WTC11 (cell line): Measurements from ENCODE around the gene DISP3. TPM values are rescaled to one million over a fixed set of nuclear protein-coding genes. Genes with fewer than 3 reads are reported as not detected.

Experiments used
- ATAC-seq: fragments of 200-7000 bp; cut with Tn5 transposase; 2 replicates; pipeline ENCODE4 v1.10.0; 2021; ENCODE audit warnings: mild to moderate bottlenecking, moderate library complexity
- CTCF ChIA-PET: fragments of 300-600 bp; sonication (Branson Sonifier 250); formaldehyde crosslinking; loops from one replicate; lab custom pipeline; 2021; ENCODE audit warnings: antibody characterized with exemption; lab: Charles Lee
- POLR2A ChIA-PET: fragments of 350-600 bp; sonication (Branson Sonifier 250); formaldehyde crosslinking; loops from one replicate; lab custom pipeline; 2021; ENCODE audit warnings: antibody characterized with exemption; lab: Charles Lee
- DNase-seq: peaks from one replicate; pipeline ENCODE4 v3.0.0; 2021; ENCODE audit warnings: low spot score
- H3K27ac Mint-ChIP-seq: 2 replicates; pipeline ENCODE4 v1.8.0; 2021; ENCODE audit warnings: mixed read lengths
- H3K27me3 Mint-ChIP-seq: 2 replicates; pipeline ENCODE4 v1.8.0; 2021; ENCODE audit warnings: low read depth, mild to moderate bottlenecking, moderate library complexity, mixed read lengths
- H3K36me3 Mint-ChIP-seq: 2 replicates; pipeline ENCODE4 v1.8.0; 2021; ENCODE audit warnings: mixed read lengths
- H3K4me1 Mint-ChIP-seq: 2 replicates; pipeline ENCODE4 v1.8.0; 2022; ENCODE audit warnings: mixed read lengths
- H3K4me3 Mint-ChIP-seq: 2 replicates; pipeline ENCODE4 v1.8.0; 2021; ENCODE audit warnings: mild to moderate bottlenecking, moderate library complexity, mixed read lengths
- H3K9me3 Mint-ChIP-seq: 2 replicates; pipeline ENCODE4 v1.8.0; 2021; ENCODE audit warnings: mixed read lengths
- ATF2 ChIP-seq: sonication (generic); formaldehyde crosslinking; IDR thresholded peaks from 2 replicates; pipeline ENCODE4 v1.8.1; 2022; ENCODE audit warnings: low read depth, missing genetic modification reagents, borderline replicate concordance
- CREM ChIP-seq: sonication (generic); formaldehyde crosslinking; IDR thresholded peaks from 2 replicates; pipeline ENCODE4 v1.8.1; 2022; ENCODE audit warnings: mild to moderate bottlenecking, missing genetic modification reagents, moderate library complexity
- ELF4 ChIP-seq: sonication (generic); formaldehyde crosslinking; IDR thresholded peaks from 2 replicates; pipeline ENCODE4 v1.8.1; 2022; ENCODE audit warnings: low read depth, mild to moderate bottlenecking, moderate library complexity, missing genetic modification reagents
- HMGXB4 ChIP-seq: sonication (generic); formaldehyde crosslinking; IDR thresholded peaks from 2 replicates; pipeline ENCODE4 v1.8.1; 2023; ENCODE audit warnings: mild to moderate bottlenecking, moderate library complexity, missing genetic modification reagents
- JUN ChIP-seq: sonication (generic); formaldehyde crosslinking; IDR thresholded peaks from 2 replicates; pipeline ENCODE4 v1.8.0; 2023; ENCODE audit warnings: mild to moderate bottlenecking, missing genetic modification reagents
- KAT7 ChIP-seq: sonication (generic); formaldehyde crosslinking; IDR thresholded peaks from 2 replicates; pipeline ENCODE4 v1.8.1; 2023; ENCODE audit warnings: missing genetic modification reagents, mild to moderate bottlenecking, borderline replicate concordance
- MAX ChIP-seq: sonication (generic); formaldehyde crosslinking; IDR thresholded peaks from 2 replicates; pipeline ENCODE4 v1.8.0; 2022; ENCODE audit warnings: mild to moderate bottlenecking, missing genetic modification reagents
- MYBL2 ChIP-seq: sonication (generic); formaldehyde crosslinking; IDR thresholded peaks from 2 replicates; pipeline ENCODE4 v1.8.1; 2023; ENCODE audit warnings: mild to moderate bottlenecking, moderate library complexity, missing genetic modification reagents
- SMAD3 ChIP-seq: sonication (generic); formaldehyde crosslinking; IDR thresholded peaks from 2 replicates; pipeline ENCODE4 v1.8.0; 2022; ENCODE audit warnings: missing genetic modification reagents, mild to moderate bottlenecking, borderline replicate concordance
- SP1 ChIP-seq: sonication (generic); formaldehyde crosslinking; conservative IDR thresholded peaks from 2 replicates; pipeline ENCODE4 v1.8.1; 2022; ENCODE audit warnings: missing genetic modification reagents
- STAT6 ChIP-seq: sonication (generic); formaldehyde crosslinking; conservative IDR thresholded peaks from 2 replicates; pipeline ENCODE4 v1.8.1; 2023; ENCODE audit warnings: mild to moderate bottlenecking, low read depth, missing genetic modification reagents, moderate library complexity
- TEAD1 ChIP-seq: sonication (generic); formaldehyde crosslinking; IDR thresholded peaks from 2 replicates; pipeline ENCODE4 v1.8.0; 2022; ENCODE audit warnings: mild to moderate bottlenecking, missing genetic modification reagents
- TP53 ChIP-seq: sonication (generic); formaldehyde crosslinking; IDR thresholded peaks from 2 replicates; pipeline ENCODE4 v1.8.1; 2023; ENCODE audit warnings: mild to moderate bottlenecking, missing genetic modification reagents
- USF1 ChIP-seq: sonication (generic); formaldehyde crosslinking; IDR thresholded peaks from 2 replicates; pipeline ENCODE4 v1.8.0; 2022; ENCODE audit warnings: mild to moderate bottlenecking, missing genetic modification reagents
- ZBTB43 ChIP-seq: sonication (generic); formaldehyde crosslinking; IDR thresholded peaks from 2 replicates; pipeline ENCODE4 v1.8.1; 2023; ENCODE audit warnings: mild to moderate bottlenecking, missing genetic modification reagents
- ZMAT4 ChIP-seq: fragments of 250-450 bp; sonication (Bioruptor Pico); IDR thresholded peaks from 2 replicates; pipeline ENCODE4 v1.9.0; 2021; ENCODE audit warnings: mild to moderate bottlenecking
- ZNF138 ChIP-seq: sonication (generic); formaldehyde crosslinking; conservative IDR thresholded peaks from 2 replicates; pipeline ENCODE4 v1.8.1; 2022; ENCODE audit warnings: mild to moderate bottlenecking, moderate library complexity, missing genetic modification reagents
- ZNF263 ChIP-seq: sonication (generic); formaldehyde crosslinking; IDR thresholded peaks from 2 replicates; pipeline ENCODE4 v1.8.1; 2022; ENCODE audit warnings: low read depth, mild to moderate bottlenecking, moderate library complexity, missing genetic modification reagents
- ZNF317 ChIP-seq: sonication (generic); formaldehyde crosslinking; IDR thresholded peaks from 2 replicates; pipeline ENCODE4 v1.8.1; 2023; ENCODE audit warnings: low read depth, mild to moderate bottlenecking, moderate library complexity, missing genetic modification reagents, borderline replicate concordance
- total RNA-seq: library from RNA; stranded (reverse); gene quantifications from 3 replicates; pipeline ENCODE4 v1.2.3, GENCODE V29; 2021

DISP3 gene
- total RNA-seq, 1 experiment from 2014 or later: 6.0 TPM

GRCh38 chr1:11526071-11526895 is 47.3 kb downstream of the DISP3 start (continued):
- TF ChIP-seq MYBL2 (CRISPR knock-in tag): no peak
- TF ChIP-seq JUN: no peak

GRCh38 chr1:11527541-11528452 is 48.8 kb downstream of the DISP3 start:
- ChIA-PET CTCF (interaction anchor here (0.8 to 2.1 kb wide), 2 partner anchors 42 to 44 kb away, joined by 3 to 5 read pairs; no protein-coding TSS in a partner anchor), POLR2A (no interaction called here)
- no peaks in the 10 kb centered on the region for H3K36me3 Mint-ChIP-seq
- H3K9me3 Mint-ChIP-seq: no peaks in the 10 kb centered on the region
- no peak for TF ChIP-seq USF1 (CRISPR knock-in tag)
- TF ChIP-seq MAX (CRISPR knock-in tag): no peak
- TF ChIP-seq KAT7 (CRISPR knock-in tag): no peak
- TF ChIP-seq SP1 (CRISPR knock-in tag): no peak
- no peak for TF ChIP-seq ZBTB43
- no peak for TF ChIP-seq TEAD1 (CRISPR knock-in tag)
- TF ChIP-seq ELF4 (CRISPR knock-in tag): no peak
- no peak for TF ChIP-seq SMAD3
- TF ChIP-seq STAT6 (CRISPR knock-in tag): no peak
- no peak for TF ChIP-seq CREM (CRISPR knock-in tag)
- H3K27ac Mint-ChIP-seq: peak overlapping the region; percentile 37; the same call in 1 of the 2 replicates
- no peak overlapping the region for H3K4me3 Mint-ChIP-seq
- ATAC-seq (no peak), DNase-seq (peak; percentile 5)
- peaks cover 2% of the 10 kb centered on the region; the same call in 1 of the 2 replicates for H3K4me1 Mint-ChIP-seq
- no peaks in the 10 kb centered on the region for H3K27me3 Mint-ChIP-seq

GRCh38 chr1:11528611-11529261 is 49.8 kb downstream of the DISP3 start:
- ATAC-seq (no peak), DNase-seq (peak; percentile 6)
- peaks cover 2% of the 10 kb centered on the region; the same call in 1 of the 2 replicates for H3K4me1 Mint-ChIP-seq
- ChIA-PET CTCF (interaction anchor here (0.6 to 2.1 kb wide), 3 partner anchors 43 to 136 kb away, joined by 3 to 5 read pairs (median 3); no protein-coding TSS in a partner anchor), POLR2A (no interaction called here)
- H3K27me3 Mint-ChIP-seq: no peaks in the 10 kb centered on the region
- H3K36me3 Mint-ChIP-seq: no peaks in the 10 kb centered on the region
- H3K27ac Mint-ChIP-seq: no peak overlapping the region
- H3K9me3 Mint-ChIP-seq: no peaks in the 10 kb centered on the region
- no peak overlapping the region for H3K4me3 Mint-ChIP-seq
- TF ChIP-seq ZNF138 (CRISPR knock-in tag) (no peak), ZNF317 (no peak), MYBL2 (CRISPR knock-in tag) (no peak), ATF2 (CRISPR knock-in tag) (no peak), ZMAT4 (CRISPR knock-in tag) (no peak), HMGXB4 (no peak), TP53 (no peak), ZNF263 (CRISPR knock-in tag) (no peak)
